ENCODE results near the gene SELENOO.

- TF ChIP-seq, protein P1, sequence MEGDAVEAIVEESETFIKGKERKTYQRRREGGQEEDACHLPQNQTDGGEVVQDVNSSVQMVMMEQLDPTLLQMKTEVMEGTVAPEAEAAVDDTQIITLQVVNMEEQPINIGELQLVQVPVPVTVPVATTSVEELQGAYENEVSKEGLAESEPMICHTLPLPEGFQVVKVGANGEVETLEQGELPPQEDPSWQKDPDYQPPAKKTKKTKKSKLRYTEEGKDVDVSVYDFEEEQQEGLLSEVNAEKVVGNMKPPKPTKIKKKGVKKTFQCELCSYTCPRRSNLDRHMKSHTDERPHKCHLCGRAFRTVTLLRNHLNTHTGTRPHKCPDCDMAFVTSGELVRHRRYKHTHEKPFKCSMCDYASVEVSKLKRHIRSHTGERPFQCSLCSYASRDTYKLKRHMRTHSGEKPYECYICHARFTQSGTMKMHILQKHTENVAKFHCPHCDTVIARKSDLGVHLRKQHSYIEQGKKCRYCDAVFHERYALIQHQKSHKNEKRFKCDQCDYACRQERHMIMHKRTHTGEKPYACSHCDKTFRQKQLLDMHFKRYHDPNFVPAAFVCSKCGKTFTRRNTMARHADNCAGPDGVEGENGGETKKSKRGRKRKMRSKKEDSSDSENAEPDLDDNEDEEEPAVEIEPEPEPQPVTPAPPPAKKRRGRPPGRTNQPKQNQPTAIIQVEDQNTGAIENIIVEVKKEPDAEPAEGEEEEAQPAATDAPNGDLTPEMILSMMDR (IDR thresholded peaks at IDR 0.05), result no peak
- no peak for TF ChIP-seq POLR2A (IDR thresholded peaks at IDR 0.05)
- no peak for TF ChIP-seq EP300 (IDR thresholded peaks at IDR 0.05)
Measured at GRCh38 chr22:50242406-50242949, 41.7 kb downstream of the SELENOO start.

All from ovary (tissue), 3 donors.